Measurements from ENCODE around the gene DLX5.

Gene DLX5

DNA sequence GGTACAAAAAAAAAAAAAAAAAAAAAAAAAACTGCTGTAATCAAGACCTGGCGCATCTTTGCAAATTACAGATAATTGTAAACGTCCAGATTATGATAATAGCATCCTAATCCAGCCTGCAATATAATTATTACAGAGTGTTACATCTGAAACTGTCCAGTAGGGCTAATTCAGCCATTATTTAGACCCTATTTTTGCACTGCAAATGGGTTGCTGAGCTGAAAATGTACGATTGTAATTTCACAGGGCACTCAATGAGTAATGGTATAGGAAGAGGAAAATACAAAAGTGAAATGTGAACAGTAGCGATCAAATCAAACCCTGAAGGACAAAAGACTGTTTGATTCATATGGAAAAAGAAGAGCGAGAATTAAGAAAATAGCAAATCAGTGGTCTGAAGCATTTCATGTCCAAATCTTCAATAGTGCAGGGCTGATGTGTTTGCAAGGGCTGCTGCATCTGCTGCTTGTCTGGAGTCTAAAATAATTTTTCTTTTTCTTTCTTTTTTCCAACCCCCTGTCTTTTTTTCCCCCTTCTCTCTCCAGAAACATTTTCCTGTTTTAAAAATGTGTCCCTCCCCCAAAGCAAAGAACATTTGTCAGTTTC lies 10.4 kb downstream of the DLX5 start:
- TF ChIP-seq, protein P1, sequence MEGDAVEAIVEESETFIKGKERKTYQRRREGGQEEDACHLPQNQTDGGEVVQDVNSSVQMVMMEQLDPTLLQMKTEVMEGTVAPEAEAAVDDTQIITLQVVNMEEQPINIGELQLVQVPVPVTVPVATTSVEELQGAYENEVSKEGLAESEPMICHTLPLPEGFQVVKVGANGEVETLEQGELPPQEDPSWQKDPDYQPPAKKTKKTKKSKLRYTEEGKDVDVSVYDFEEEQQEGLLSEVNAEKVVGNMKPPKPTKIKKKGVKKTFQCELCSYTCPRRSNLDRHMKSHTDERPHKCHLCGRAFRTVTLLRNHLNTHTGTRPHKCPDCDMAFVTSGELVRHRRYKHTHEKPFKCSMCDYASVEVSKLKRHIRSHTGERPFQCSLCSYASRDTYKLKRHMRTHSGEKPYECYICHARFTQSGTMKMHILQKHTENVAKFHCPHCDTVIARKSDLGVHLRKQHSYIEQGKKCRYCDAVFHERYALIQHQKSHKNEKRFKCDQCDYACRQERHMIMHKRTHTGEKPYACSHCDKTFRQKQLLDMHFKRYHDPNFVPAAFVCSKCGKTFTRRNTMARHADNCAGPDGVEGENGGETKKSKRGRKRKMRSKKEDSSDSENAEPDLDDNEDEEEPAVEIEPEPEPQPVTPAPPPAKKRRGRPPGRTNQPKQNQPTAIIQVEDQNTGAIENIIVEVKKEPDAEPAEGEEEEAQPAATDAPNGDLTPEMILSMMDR (IDR thresholded peaks at IDR 0.05; ENCODE audit: low read depth, low read length) = no peak
- H3K4me3 ChIP-seq (ENCODE audit: low read depth, low read length) = no peak overlapping the region
- no peaks in the 10 kb centered on the region for H3K27me3 ChIP-seq (ENCODE audit: insufficient read depth, low read depth, severe bottlenecking)
- H3K27ac ChIP-seq = no peak overlapping the region
- no peaks in the 10 kb centered on the region for H3K9me3 ChIP-seq (ENCODE audit: severe bottlenecking)
- no peak for DNase-seq
- H3K36me3 ChIP-seq = peaks cover 16% of the 10 kb centered on the region

DNA sequence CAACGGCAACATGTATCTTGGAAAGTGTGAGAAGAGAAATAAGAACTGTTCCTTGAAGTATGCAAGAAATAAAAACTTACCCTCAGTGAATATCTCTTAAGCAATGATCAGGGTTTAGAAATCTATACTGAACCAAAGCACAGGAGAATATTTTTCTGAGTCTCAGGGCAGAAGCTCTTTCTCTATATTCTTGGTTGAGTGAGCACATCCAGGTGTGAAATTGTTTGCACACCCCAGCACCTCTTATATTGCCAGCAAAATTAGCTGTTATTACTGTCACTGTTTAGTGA lies 10.8 kb downstream of the DLX5 start:
- Histone ChIP-seq H3K36me3 (peaks cover 20% of the 10 kb centered on the region), H3K27me3 (ENCODE audit: insufficient read depth, low read depth, severe bottlenecking) (no peaks in the 10 kb centered on the region), H3K27ac (no peak overlapping the region), H3K4me3 (ENCODE audit: low read depth, low read length) (no peak overlapping the region), H3K9me3 (ENCODE audit: severe bottlenecking) (no peaks in the 10 kb centered on the region)
- TF ChIP-seq, protein P1 (IDR thresholded peaks at IDR 0.05; ENCODE audit: low read depth, low read length) = no peak
- DNase-seq = no peak

DNA sequence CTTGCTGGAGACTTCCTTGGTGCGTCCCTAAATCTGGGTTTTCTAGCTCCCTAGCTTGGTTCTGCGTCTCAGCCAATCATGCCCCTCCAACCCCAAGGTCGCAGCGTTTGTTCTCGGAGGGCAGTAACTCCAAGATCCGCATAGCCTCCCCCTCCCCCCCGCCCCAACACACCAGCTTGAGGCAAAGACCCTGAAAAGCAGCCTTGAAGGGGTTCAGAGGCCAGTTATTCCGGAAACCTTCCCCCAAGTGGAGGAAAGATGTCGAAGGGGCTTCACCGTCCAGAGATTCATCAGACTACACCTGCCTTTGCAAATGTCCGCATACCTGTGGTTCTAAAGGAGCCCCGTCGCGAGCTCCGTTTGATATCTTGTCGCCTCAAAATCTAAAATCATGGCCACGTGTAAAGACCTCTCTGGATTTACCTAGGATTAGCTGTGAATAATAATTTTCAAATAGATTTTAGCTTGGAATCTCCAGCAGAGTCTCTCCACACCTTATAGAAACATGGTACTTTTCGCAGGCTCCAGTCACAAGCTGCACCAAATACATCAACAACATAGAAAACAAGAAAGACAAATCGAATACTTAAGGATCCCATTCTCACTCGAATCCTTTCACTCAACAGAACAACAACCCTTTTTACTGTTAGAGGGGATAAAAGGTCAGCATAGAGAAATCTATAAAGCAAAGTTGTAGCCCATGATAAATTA lies 11.3 kb downstream of the DLX5 start:
- no peak for DNase-seq
- no peak overlapping the region for H3K4me3 ChIP-seq (ENCODE audit: low read depth, low read length)
- peaks cover 25% of the 10 kb centered on the region for H3K36me3 ChIP-seq

DNA sequence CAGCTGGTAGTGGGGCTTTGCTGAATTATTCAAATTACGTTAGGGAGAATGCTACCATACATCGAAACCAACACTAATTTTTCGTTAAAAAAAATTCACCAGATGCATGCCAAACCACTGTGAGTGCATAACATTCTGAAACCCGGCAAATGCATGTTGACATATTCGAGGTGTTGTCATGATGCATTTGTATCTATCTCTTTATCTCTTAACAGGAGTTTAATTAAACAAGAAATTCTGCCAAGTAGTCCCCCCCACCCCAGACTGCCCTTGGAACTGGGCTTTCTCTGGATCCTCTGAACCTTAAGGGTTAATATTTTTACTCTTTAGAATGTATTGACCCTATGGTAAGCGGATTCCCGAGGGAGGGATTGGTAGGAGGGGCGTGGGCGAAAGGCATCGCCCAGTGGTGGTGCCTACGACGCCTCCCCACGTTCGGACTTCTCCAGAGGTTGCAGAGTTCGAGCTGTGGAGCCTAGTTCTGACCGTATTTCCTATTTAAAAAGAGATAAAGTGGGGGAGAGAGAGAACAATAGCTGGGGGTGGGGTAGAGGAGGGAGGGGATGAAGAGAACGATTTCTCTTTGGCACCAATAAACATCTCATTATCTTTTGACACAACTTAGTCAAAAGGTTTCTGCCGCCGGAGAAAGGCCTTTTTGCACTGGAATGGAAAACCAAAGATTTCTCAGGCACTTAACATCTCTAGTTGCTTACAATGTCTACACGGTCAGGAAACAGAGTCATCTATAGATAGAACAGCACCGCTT lies 12.1 kb downstream of the DLX5 start:
- Histone ChIP-seq H3K4me3 (ENCODE audit: low read depth, low read length) (no peak overlapping the region), H3K36me3 (peaks cover 32% of the 10 kb centered on the region), H3K27me3 (ENCODE audit: insufficient read depth, low read depth, severe bottlenecking) (no peaks in the 10 kb centered on the region), H3K27ac (no peak overlapping the region), H3K9me3 (ENCODE audit: severe bottlenecking) (no peaks in the 10 kb centered on the region)
- no peak for DNase-seq
- TF ChIP-seq, protein P1 (IDR thresholded peaks at IDR 0.05; ENCODE audit: low read depth, low read length) = no peak

More for the DNA sequence above, 11.3 kb downstream of the DLX5 start:
- Histone ChIP-seq H3K27me3 (ENCODE audit: insufficient read depth, low read depth, severe bottlenecking) (no peaks in the 10 kb centered on the region), H3K27ac (no peak overlapping the region), H3K9me3 (ENCODE audit: severe bottlenecking) (no peaks in the 10 kb centered on the region)
- TF ChIP-seq, protein P1 (IDR thresholded peaks at IDR 0.05; ENCODE audit: low read depth, low read length) = no peak

DNA sequence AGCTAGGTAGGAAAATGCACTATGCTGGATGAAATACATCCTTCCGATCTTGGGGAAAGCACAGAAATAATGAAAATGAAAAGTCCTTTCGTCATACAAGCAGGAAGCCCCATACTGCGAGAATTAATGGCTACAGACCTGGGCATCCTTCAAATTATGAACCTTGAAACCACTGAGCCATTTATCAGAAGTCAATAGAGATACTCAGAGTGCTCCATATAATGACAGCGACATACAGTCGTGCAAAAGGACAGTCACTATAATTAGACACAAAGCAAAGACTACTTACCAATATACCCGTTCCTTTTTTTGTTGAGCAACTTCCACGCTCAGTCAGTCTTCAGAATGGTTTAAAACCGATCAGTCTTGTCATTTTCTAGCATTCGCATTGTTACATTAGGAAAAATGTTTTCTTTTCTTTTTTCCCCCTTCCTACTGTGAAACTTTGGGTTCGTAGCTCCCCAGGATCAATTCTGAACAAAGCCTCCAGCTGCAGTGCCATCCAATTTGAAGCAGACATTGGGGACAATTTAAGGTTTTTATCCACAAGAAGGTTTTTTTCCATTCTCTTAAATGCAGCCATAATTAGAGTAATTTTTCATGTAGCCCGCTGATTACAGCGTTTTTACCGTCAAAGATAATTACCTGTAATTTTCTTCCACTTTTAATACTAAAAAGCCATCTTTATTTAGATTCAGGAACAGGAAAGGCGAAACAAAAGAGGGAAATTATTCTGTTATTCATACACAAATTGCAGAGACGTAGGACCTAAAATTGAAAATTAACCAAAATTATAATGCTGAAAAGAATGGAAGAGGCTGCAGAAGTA lies 12.9 kb downstream of the DLX5 start:
- Histone ChIP-seq H3K27ac (no peak overlapping the region), H3K4me3 (ENCODE audit: low read depth, low read length) (no peak overlapping the region), H3K9me3 (ENCODE audit: severe bottlenecking) (no peaks in the 10 kb centered on the region), H3K36me3 (peaks cover 32% of the 10 kb centered on the region), H3K27me3 (ENCODE audit: insufficient read depth, low read depth, severe bottlenecking) (no peaks in the 10 kb centered on the region)
- DNase-seq = no peak
- TF ChIP-seq, protein P1 (IDR thresholded peaks at IDR 0.05; ENCODE audit: low read depth, low read length) = no peak

Measured in WERI-Rb-1 (cell line).